Lower lobe of right lung (tissue), 2 donors: ENCODE results near the gene MROH7. TPM values are rescaled to one million over a fixed set of nuclear protein-coding genes. Genes with fewer than 3 reads are reported as not detected.
"Not testable (repeated sequence)": the region's sequence is repeated elsewhere in the genome, so short reads cannot be mapped to it uniquely, and the experiment has no call there.

Experiments used
- ATAC-seq, 2 donors: fragments of 200-7000 bp; cut with Tn5 transposase; one replicate each; pipeline ENCODE4 v1.9.1; 2020 to 2022; ENCODE audit warnings: mild to moderate bottlenecking in 2 of 2, moderate library complexity in 2 of 2
- DNase-seq: peaks from one replicate; pipeline ENCODE4 v3.0.0-alpha.2; 2020
- H3K27ac ChIP-seq: fragments of 200-600 bp; one replicate; pipeline ENCODE4 v1.8.0; 2022
- H3K27me3 ChIP-seq: fragments of 200-600 bp; one replicate; pipeline ENCODE4 v1.8.0; 2022; ENCODE audit warnings: low read depth
- H3K36me3 ChIP-seq: fragments of 200-600 bp; one replicate; pipeline ENCODE4 v1.8.0; 2022; ENCODE audit warnings: mild to moderate bottlenecking
- H3K4me1 ChIP-seq: fragments of 200-600 bp; one replicate; pipeline ENCODE4 v1.8.0; 2022
- H3K4me3 ChIP-seq: fragments of 200-600 bp; one replicate; pipeline ENCODE4 v1.8.0; 2022; ENCODE audit warnings: mild to moderate bottlenecking
- H3K9me3 ChIP-seq: fragments of 200-600 bp; one replicate; pipeline ENCODE4 v1.8.0; 2022
- CTCF ChIP-seq: fragments of 200-600 bp; IDR thresholded peaks from one replicate; pipeline ENCODE4 v1.8.0; 2022; ENCODE audit warnings: antibody characterized with exemption, mild to moderate bottlenecking
- intact Hi-C: fragments of 100-400 bp; cut with DNase I; formaldehyde crosslinking; loops from one replicate; pipeline ENCODE4 v1.11.0; 2022
- total RNA-seq: library from RNA; stranded (reverse); fragmentation: NEBNext Ultra II Directional; extraction: Animal tissue kit (Norgen Biotek cat#: 25700); gene quantifications from one replicate; pipeline ENCODE4 v1.2.1, GENCODE V29; 2021
- donor health status: DM: no; HTN: yes; CAD: no; lungs with severe emphysema.

MROH7 gene
- total RNA-seq, 1 donor from 2014 or later: 2.1 TPM

GRCh38 chr1:54623216-54624007, 18.2 kb upstream of the MROH7 start, which contains the start of gene FAM151A:
TSS of gene FAM151A (minus strand) at chr1:54623525. CDS start at chr1:54623395, 130 bp downstream.
- DNase-seq (no peak), ATAC-seq (no peak)
- Histone ChIP-seq H3K27me3 (peaks cover 6% of the 10 kb centered on the region), H3K4me1 (no peaks in the 10 kb centered on the region), H3K27ac (no peak within 1 kb of the TSS), H3K36me3 (no peaks in the 10 kb centered on the region), H3K4me3 (no peak within 1 kb of the TSS), H3K9me3 (no peaks in the 10 kb centered on the region)
- no peak for TF ChIP-seq CTCF
- intact Hi-C loops: no loop called here

GRCh38 chr1:54624466-54625464, 16.8 kb upstream of the MROH7 start:
- Histone ChIP-seq H3K36me3 (no peaks in the 10 kb centered on the region), H3K9me3 (no peaks in the 10 kb centered on the region), H3K27me3 (peaks cover 3% of the 10 kb centered on the region), H3K4me3 (no peak overlapping the region), H3K27ac (no peak overlapping the region), H3K4me1 (no peaks in the 10 kb centered on the region)
- intact Hi-C loops: no loop called here
- TF ChIP-seq CTCF: no peak
- ATAC-seq (peak in 1 of 2 donors; percentile 37), DNase-seq (no peak)

- Histone ChIP-seq H3K36me3 (no peaks in the 10 kb centered on the region), H3K4me1 (no peaks in the 10 kb centered on the region), H3K9me3 (no peaks in the 10 kb centered on the region), H3K4me3 (no peak overlapping the region), H3K27ac (no peak overlapping the region), H3K27me3 (no peaks in the 10 kb centered on the region)
- ATAC-seq (no peak), DNase-seq (no peak)
- intact Hi-C loops: no loop called here
- no peak for TF ChIP-seq CTCF
These were observed 14.4 kb upstream of the MROH7 start for GRCh38 chr1:54627196-54627595.

- H3K9me3 ChIP-seq, DNase-seq, H3K4me1 ChIP-seq, H3K27ac ChIP-seq, H3K36me3 ChIP-seq, ATAC-seq, H3K27me3 ChIP-seq, H3K4me3 ChIP-seq, intact Hi-C loops: not testable (repeated sequence)
These were observed 5.8 kb upstream of the MROH7 start for GRCh38 chr1:54635804-54636203.

- ATAC-seq, H3K27ac ChIP-seq, intact Hi-C loops, H3K4me1 ChIP-seq, H3K27me3 ChIP-seq, DNase-seq, H3K4me3 ChIP-seq, H3K36me3 ChIP-seq, H3K9me3 ChIP-seq: not testable (repeated sequence)
These were observed 4.8 kb upstream of the MROH7 start for GRCh38 chr1:54636461-54637446.

- peaks cover 14% of the 10 kb centered on the region for H3K9me3 ChIP-seq
- no peak for TF ChIP-seq CTCF
- DNase-seq (no peak), ATAC-seq (no peak)
- intact Hi-C loops: no loop called here
- no peak overlapping the region for H3K27ac ChIP-seq
- no peaks in the 10 kb centered on the region for H3K27me3 ChIP-seq
- H3K4me3 ChIP-seq: no peak overlapping the region
- no peaks in the 10 kb centered on the region for H3K4me1 ChIP-seq
- no peaks in the 10 kb centered on the region for H3K36me3 ChIP-seq
These were observed 1.2 kb upstream of the MROH7 start for GRCh38 chr1:54640361-54640760.
